Measurements from ENCODE around the gene HGFAC. TPM values are rescaled to one million over a fixed set of nuclear protein-coding genes. Genes with fewer than 3 reads are reported as not detected.

HGFAC gene
- total RNA-seq, 2 experiments from 2014 or later: not detected

DNA sequence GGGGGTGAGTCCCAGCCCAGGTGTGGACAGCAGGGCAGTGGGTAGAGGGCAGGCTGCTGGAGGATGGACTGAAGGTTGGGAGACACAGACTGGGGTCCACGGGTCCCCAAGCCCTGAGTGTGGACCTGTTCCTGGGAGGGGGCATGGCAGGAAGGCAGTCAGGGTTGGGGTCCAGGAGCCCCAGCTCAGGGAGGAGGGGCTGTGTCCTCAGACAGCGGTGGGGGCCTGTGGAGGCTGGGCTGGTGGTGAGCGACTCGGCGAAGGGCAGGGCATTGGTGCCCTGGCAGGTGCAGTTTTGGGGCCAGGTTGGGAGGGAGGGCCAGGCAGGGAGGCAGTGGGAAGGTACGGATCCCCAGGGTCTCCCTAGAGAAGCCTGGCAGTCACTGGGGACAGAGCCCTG, 55.3 kb downstream of the HGFAC start:
- Mint-ChIP-seq H3K36me3 (ENCODE audit: low read depth) (no peaks in the 10 kb centered on the region), H3K4me3 (no peak overlapping the region), H3K27me3 (ENCODE audit: low read depth) (peaks cover 7% of the 10 kb centered on the region), H3K27ac (no peak overlapping the region), H3K9me3 (no peaks in the 10 kb centered on the region), H3K4me1 (ENCODE audit: low read depth) (no peaks in the 10 kb centered on the region)
- intact Hi-C loops (cut with micrococcal nuclease): no loop called here
- DNase-seq: no peak
- CTCF ChIA-PET: no interaction called here

- Mint-ChIP-seq H3K27ac (no peak overlapping the region), H3K9me3 (no peaks in the 10 kb centered on the region), H3K27me3 (ENCODE audit: low read depth) (peaks cover 4% of the 10 kb centered on the region), H3K36me3 (ENCODE audit: low read depth) (no peaks in the 10 kb centered on the region), H3K4me1 (ENCODE audit: low read depth) (no peaks in the 10 kb centered on the region), H3K4me3 (no peak overlapping the region)
- CTCF ChIA-PET: no interaction called here
- DNase-seq: no peak
- intact Hi-C loops (cut with micrococcal nuclease): no loop called here
These were observed 56.0 kb downstream of the HGFAC start for GRCh38 chr4:3497523-3498389.

GRCh38 chr4:3498407-3498806, 56.6 kb downstream of the HGFAC start:
- intact Hi-C loops (cut with micrococcal nuclease): no loop called here
- CTCF ChIA-PET: no interaction called here
- H3K4me1 Mint-ChIP-seq (ENCODE audit: low read depth): peaks cover 1% of the 10 kb centered on the region
- peaks cover 3% of the 10 kb centered on the region for H3K36me3 Mint-ChIP-seq (ENCODE audit: low read depth)
- no peak overlapping the region for H3K4me3 Mint-ChIP-seq
- H3K27me3 Mint-ChIP-seq (ENCODE audit: low read depth): peaks cover 4% of the 10 kb centered on the region
- H3K27ac Mint-ChIP-seq: no peak overlapping the region
- DNase-seq: no peak
- no peaks in the 10 kb centered on the region for H3K9me3 Mint-ChIP-seq

Other genes with a start within 250 kb of the HGFAC start
- gene MSANTD1, start 192.8 kb upstream of the HGFAC start, total RNA-seq: under 1 TPM; 0.49 to 0.55 TPM
- gene RGS12, start 148.9 kb upstream of the HGFAC start, total RNA-seq: 1 to 10 TPM; 8.7 to 8.9 TPM
- gene DOK7, start 21.3 kb downstream of the HGFAC start, total RNA-seq: not detected
- 10 to 100 TPM; 50.2 TPM for gene LRPAP1, start 90.5 kb downstream of the HGFAC start, total RNA-seq

Measured in activated naive CD4-positive, alpha-beta T cell treated with anti-CD3 and anti-CD28 coated beads for 36 hours (primary cell).